ENCODE data around the gene UMODL1.
"Not testable (repeated sequence)": the region's sequence is repeated elsewhere in the genome, so short reads cannot be mapped to it uniquely, and the experiment has no call there.

UMODL1 gene

DNA sequence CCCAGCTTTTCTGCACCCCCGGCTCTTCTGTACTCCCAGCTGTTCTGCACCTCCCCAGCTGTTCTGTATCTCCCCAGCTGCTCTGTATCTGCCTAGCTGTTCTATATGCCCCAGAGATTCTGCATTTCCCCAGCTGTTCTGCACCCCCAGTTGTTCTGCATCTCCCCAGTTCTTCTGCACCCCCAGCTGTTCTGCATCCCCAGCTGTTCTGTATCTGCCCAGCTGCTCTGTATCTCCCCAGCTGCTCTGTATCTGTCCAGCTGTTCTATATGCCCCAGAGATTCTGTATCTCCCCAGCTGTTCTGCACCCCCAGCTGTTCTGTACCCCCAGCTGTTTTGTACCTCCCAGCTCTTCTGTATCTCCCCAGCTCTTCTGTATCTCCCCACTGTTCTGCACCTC lies 41.1 kb downstream of the UMODL1 start:
- no peak overlapping the region for H3K4me3 ChIP-seq (ENCODE audit: low read depth, low read length)
- DNase-seq (ENCODE audit: low read depth), result no peak
- TF ChIP-seq, protein P1, sequence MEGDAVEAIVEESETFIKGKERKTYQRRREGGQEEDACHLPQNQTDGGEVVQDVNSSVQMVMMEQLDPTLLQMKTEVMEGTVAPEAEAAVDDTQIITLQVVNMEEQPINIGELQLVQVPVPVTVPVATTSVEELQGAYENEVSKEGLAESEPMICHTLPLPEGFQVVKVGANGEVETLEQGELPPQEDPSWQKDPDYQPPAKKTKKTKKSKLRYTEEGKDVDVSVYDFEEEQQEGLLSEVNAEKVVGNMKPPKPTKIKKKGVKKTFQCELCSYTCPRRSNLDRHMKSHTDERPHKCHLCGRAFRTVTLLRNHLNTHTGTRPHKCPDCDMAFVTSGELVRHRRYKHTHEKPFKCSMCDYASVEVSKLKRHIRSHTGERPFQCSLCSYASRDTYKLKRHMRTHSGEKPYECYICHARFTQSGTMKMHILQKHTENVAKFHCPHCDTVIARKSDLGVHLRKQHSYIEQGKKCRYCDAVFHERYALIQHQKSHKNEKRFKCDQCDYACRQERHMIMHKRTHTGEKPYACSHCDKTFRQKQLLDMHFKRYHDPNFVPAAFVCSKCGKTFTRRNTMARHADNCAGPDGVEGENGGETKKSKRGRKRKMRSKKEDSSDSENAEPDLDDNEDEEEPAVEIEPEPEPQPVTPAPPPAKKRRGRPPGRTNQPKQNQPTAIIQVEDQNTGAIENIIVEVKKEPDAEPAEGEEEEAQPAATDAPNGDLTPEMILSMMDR (conservative IDR thresholded peaks at IDR 0.05; ENCODE audit: low read depth, low read length), result no peak

DNA sequence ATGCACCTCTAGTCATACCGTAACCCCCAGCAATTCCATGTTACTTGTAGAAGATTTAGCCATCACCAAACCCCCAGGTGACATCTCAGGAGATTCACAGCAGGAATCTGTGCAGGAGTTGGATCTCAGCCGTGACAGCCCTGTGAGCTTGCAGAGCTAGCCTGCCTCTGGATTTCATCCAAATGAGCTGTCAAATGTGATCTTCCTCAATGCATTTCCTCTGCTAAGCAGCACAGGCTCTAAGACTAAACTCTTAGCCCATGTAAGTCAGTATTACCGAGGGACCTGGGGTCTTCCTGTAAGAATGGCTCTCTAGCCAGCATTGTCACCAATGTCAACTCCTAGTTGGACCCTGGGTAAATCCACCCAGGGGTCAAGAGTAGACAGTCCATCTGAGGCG lies 41.7 kb downstream of the UMODL1 start:
- peak; percentile 71 for DNase-seq (ENCODE audit: low read depth)
- H3K4me3 ChIP-seq (ENCODE audit: low read depth, low read length), result no peak overlapping the region
- TF ChIP-seq, protein P1 (conservative IDR thresholded peaks at IDR 0.05; ENCODE audit: low read depth, low read length), result no peak

DNA sequence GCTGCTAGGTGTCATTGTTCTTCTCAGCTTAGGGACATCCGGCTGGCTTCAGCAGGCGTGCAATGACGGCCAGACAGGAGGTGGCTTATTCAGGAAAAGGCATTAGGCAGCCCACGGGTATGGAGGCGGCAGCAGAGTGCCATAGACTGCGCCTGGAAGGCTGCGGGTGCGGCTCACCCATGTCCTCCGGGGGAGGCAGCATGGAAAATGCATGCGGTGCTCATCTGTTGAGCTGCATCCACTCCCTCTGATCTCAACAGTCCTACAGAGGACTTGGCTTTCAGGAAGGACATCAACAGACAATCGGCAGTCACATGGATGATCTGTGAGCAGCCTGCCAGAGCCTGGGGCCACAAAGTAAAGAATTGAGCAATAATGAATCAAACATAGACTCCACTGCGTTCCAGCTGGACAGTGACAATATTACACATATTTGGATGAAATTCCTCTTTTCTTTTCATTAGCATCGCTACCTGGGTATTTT lies 42.9 kb downstream of the UMODL1 start:
- H3K4me3 ChIP-seq (ENCODE audit: low read depth, low read length), result no peak overlapping the region
- DNase-seq (ENCODE audit: low read depth), result no peak
- TF ChIP-seq, protein P1 (conservative IDR thresholded peaks at IDR 0.05; ENCODE audit: low read depth, low read length), result no peak

DNA sequence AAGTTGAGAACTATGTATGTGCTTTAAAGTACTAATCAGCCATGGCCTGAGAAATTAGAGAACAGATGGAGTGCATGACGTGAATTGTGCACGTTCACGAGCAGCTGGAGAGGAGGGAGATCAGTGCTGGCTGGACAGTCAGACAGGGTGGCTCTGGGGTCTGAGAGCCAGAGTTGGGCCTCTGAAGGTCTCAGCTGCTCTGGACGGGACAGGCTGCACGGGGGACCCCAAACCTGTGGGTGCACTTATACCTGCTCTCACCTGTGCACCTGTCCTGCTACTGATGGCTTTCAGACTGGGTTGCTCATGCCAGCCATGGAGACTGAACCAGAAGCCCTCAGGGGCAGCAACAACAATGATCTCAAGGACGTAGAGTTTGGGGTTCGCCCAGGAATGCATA lies 43.5 kb downstream of the UMODL1 start:
- TF ChIP-seq, protein P1 (conservative IDR thresholded peaks at IDR 0.05; ENCODE audit: low read depth, low read length), result no peak
- no peak for DNase-seq (ENCODE audit: low read depth)
- no peak overlapping the region for H3K4me3 ChIP-seq (ENCODE audit: low read depth, low read length)

DNA sequence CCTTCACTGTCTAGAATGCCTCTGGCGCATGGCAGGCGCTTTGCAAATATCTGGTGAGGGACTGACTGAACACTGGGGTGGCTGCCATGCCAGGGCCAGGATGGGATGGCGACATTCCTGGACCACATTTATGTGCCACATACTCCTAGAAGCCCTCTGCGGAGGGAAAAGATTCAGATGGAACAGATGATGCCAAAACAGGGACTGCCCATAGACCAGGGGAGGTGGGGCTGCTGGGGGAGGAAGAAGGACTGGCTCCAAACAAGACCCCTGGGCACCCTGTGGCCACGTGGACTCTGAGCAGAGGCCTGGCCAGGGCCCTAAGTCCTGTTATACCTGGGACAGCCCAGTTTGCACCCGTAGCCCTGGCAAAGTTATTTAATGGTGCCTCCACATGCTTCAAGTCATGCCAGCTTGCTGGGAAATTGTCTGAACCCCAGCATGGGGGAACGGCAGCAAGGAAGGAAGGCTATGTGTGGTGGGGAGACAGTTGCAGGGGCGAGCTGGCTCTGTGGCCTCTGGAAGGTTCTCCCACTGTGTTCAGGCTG lies 44.1 kb downstream of the UMODL1 start:
- DNase-seq (ENCODE audit: low read depth), result no peak
- TF ChIP-seq, protein P1 (conservative IDR thresholded peaks at IDR 0.05; ENCODE audit: low read depth, low read length), result no peak
- H3K4me3 ChIP-seq (ENCODE audit: low read depth, low read length), result no peak overlapping the region

DNA sequence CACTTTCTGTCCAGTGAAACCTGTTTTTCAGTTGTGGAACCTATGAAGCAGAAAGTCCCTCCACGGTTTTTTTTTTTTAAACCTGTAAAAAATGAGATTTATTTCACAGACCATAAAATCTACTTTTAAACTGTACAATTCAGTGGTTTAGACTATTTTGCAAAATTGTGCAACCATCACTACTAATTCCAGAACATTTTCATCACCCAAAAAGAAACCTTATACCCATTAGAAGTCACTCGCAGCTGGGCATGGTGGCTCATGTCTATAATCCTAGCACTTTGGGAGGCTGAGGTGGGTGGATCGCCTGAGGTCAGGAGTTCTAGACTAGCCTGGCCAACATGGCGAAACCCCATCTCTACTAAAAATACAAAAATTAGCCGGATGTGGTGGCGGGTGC lies 45.4 kb downstream of the UMODL1 start:
- DNase-seq (ENCODE audit: low read depth); H3K4me3 ChIP-seq (ENCODE audit: low read depth, low read length): not testable (repeated sequence)

DNA sequence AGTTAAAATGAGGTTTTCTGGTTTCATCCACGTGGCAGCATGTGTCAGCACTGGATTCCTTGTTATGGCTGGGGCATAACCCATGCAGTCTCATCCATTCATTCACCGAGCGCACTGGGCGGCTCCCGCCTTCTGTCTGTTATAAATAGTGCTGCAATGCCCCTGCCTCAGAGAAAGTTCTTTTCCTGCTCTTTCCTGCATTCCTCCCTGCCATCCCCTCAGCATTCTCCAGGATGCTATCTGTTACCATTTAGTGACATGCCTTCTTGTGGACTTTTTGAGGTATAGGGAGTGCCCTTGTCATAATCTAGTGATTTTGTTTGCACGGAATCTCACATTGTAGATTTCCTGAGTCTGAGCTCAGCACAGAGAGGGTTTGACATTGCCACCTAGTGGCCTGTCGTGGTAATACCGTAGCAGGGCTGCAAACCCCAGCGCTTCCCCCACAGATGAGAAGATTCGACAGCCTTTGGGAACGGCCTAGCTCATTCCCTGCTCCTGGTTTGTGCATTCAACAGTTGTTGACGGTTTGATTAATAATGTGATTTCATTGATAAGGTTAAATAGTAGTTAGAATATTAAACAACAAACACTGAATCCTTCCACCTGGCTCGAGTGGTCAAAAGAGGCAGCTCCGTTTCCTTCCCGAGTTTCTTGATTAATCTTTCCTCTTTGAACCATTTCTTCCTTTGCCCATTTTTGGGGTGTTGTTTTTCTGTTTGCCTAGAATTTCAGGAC lies 46.3 kb downstream of the UMODL1 start:
- H3K4me3 ChIP-seq (ENCODE audit: low read depth, low read length), result no peak overlapping the region

More for the DNA sequence above, 46.3 kb downstream of the UMODL1 start:
- peak; percentile 81 for DNase-seq (ENCODE audit: low read depth)
- TF ChIP-seq, protein P1 (conservative IDR thresholded peaks at IDR 0.05; ENCODE audit: low read depth, low read length), result peak; percentile 97
